Right hindlimb (tissue), 1 donor: Measurements from ENCODE around the gene JARID2.

Source experiments
- DNase-seq: peaks from one replicate; pipeline ENCODE4 v3.0.0-alpha.2; 2018

Gene JARID2

DNA sequence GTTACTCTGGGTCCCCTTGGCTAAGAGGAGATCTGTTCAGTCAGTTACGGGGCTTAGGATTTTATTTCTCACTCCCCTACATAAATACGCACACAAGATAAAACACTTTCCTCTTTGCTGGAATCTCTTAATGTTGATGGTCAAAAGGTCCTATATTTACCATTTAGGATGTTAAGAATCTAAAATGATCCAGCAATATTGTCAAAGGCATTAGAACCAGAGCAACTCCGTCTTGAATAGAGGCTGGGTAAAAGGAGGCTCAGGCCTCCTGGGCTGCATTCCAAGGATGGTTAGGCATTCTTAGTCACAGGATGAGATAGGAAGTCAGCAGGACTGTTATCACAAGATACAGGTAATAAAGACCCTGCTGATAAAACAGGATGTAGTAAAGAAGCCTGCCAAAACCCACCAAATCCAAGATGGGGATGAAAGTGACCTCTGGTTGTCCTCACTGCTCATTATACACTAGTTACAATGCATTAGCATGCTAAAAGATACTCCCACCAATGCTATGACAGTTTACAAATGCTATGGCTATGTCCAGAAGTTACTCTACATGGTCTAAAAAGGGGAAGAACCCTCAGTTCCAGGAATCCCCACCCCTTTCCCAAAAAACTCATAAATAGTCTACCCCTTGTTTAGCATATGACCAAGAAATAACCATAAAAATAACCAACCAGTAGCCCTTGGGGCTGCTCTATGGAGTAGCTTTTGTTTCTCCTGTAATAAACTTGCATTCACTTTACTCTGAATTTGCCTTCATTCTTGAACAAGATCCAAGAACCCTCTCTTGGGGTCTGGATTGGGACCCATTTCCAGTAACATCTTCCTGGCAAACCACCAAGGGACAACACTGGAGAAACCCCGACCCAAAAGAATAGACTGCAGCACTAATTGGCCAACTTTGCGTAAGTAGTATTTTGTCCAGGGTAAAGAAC lies 309.5 kb downstream of the JARID2 start:
- DNase-seq: no peak

DNA sequence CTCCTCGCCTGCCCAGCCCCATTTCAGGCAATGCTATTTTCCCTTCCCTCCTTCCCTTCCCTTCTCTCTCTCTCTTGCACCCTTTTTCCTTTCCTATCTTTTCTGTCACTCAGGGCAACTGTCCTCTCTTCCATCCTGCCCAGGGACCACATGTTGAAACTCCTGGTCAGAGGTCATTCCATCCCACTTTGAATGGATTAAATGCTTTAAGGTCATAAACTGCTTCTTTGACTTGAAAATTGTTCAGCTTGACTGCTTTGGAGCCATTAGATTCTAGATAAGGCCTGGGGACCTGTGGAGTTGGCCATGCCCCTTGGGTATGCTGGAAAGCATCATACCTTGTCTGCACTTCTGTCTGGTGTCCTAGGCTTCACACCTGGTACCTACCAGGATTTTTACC lies 310.8 kb downstream of the JARID2 start:
- DNase-seq: no peak

DNA sequence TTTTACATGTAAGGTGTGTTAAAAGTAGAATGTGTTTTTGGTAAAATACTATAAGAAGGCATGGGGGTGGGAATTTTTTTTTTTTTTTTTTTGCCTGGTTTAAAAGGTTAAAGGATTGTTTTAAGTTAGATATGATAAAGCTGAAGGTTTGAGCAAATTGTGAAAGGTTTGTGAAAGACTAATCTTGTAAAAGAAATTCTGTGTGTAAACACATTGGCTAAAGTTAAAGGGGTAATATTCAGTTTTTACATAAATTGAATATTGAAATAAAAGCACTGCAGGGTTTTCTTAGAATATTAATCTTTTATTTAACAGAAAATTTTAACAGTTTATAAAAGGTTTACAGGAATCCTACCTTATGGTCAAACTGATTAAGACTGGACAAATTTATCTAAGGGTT lies 311.3 kb downstream of the JARID2 start:
- DNase-seq: no peak

DNA sequence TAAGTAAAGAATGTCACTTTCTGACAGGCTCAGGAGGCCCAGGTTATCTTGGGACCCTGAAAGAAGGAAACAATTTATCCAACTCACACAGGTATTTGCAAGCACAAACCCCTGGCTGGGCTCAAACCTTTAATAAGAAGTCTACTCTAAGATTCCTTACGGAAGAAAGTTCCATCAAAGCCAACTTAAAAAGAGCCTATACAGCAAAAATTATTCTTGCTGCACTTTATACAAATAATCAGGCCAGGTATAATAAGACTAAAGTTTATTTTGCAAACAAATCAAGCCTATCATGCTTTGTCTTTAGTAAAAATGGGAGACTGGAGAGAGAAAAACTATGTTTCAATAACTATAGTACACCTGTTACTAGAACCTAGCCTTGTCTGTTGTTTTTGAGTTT lies 314.8 kb downstream of the JARID2 start:
- no peak for DNase-seq

DNA sequence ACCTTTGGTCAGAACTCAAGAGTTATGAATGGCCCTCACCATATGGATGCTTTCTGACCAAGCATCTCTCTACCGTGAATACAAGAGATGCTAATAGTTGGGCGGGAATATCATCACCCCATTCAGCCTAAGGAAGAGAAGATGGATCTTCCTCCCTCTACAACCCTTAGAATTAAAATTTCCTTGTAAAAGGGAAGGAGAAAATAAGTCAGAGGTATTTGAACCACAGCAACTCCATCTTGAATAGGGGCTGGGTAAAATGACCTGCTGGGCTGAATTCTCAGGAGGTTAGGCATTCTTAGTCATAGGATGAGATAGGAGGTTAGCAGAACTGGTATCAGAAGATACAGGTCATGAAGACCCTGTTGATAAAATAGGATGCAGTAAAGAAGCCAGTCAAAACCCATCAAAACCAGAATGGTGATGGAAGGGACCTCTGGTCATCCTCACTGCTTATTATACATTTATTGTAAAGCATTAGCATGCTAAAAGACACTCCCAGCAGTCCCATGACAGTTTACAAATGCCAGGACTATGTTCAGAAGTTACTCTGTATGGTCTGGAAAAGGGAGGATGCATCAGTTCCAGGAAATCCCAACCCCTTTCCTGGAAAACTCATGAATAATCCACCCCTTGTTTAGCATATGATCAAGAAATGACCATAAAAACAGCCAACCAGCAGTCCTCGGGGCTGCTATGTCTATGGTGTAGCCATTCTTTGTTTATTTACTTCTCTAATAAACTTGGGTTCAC lies 315.8 kb downstream of the JARID2 start:
- DNase-seq: no peak

DNA sequence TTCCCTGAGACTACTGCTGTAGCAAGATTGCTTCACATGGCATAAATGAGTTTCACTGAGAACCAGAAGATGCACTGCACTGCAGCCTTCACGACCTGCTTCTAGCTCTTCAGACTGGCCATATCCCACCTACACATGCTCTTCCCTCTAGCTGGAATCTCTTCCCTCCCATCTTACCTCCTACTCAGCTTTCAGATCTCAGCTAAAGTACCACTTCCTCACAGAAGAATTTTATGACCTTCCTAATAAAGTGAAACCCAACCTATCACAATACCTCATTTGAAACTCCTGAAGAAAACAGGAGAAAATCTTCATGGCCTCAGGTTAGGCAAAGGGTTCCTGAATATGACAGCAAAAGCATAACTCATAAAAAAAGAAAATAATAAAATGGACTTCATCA lies 317.1 kb downstream of the JARID2 start:
- DNase-seq: no peak

DNA sequence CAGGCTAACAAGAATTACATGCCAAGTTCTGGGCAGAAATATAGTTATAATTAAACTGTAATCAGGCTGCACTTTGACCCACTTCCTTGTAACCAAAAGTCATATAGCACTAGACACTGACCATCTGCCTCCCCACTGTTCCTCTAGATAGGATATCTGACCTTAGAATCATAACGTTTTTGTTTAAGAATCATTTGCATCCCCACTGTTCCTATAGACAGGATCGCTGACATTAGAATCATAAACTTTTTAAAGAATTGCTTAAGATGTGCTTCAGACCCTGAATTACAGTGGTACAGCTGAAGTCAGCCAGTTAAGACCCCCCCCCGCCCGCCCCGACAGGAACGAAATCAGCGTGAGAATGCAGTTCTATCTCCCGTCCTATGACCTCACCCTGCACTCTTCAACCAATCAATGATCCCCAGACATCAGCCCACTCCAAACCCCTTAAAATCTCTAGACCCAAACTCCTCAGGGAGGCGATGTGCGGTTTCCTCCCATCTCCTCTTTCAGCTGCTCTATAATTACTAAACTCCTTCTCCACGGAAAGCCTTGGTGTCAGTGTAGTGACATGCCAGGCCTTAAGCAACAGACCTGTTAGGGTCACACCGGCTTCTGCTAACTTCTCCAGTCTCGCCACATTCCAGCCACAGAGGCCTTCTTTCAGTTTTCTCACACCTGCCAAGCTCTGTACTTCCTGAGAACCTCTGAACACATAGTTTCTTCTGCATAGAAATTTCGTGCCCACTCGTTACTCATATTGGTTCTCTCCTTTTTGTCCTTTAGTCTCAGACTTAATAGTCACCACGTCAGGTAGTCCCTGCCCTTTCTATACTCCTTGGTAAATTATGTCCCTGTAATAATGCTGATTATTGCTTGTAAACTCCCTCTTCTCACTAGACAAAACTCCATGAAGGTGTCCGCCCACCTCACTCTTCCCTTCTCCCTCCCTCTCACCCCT lies 323.4 kb downstream of the JARID2 start:
- no peak for DNase-seq

DNA sequence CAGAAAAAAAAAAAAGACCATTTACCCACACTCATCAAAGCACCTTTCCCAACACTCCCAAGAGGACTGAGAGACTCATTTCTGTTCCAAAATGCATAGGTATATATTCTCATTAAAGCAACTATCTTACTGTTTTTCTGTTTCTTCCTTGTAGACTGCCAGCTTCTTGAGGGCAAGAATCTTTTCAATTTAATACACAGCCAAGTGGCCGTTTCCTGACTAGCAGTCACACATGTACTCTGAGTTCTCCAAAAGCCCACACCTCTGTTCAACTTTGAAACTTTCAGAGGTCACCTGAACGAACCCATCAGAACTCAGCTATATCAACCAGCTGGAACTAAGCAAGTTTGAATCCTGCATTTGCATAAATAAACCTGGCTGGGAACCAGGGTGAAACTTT lies 324.3 kb downstream of the JARID2 start:
- DNase-seq: no peak
